Stomach (tissue), 9 donors: ENCODE data around the gene TSPAN15. TPM values are rescaled to one million over a fixed set of nuclear protein-coding genes. Genes with fewer than 3 reads are reported as not detected.

ENCODE experiments used
- DNase-seq, 2 donors: peaks; one replicate each; pipeline versions ENCODE4 v3.0.0 to v3.0.0-alpha.2; 2013 to 2019
- H3K27ac ChIP-seq, 5 donors: fragments of 200-600 bp in 4 of 5; sonication (generic) in 4 of 5; one replicate each; pipeline ENCODE4 v1.5.1; 2013 to 2019; ENCODE audit warnings: mild to moderate bottlenecking in 1 of 5, moderate library complexity in 1 of 5
- H3K27me3 ChIP-seq, 3 donors: fragments of 200-600 bp; sonication (generic); one replicate each; pipeline ENCODE4 v1.5.1; 2017 to 2019; ENCODE audit warnings: mixed run types in 1 of 3
- H3K36me3 ChIP-seq, 4 donors: fragments of 200-600 bp; sonication (generic); 1 replicate in 3 of 4; 2 replicates in 1 of 4; pipeline ENCODE4 v1.5.1; 2016 to 2019
- H3K4me1 ChIP-seq, 4 donors: fragments of 200-600 bp; sonication (generic); one replicate each; pipeline ENCODE4 v1.5.1; 2016 to 2019
- H3K4me3 ChIP-seq, 4 donors: fragments of 200-600 bp; sonication (generic) in 3 of 4; one replicate each; pipeline ENCODE4 v1.5.1; 2016 to 2019; ENCODE audit warnings: mild to moderate bottlenecking in 1 of 4
- H3K9me3 ChIP-seq, 4 donors: fragments of 200-600 bp; sonication (generic); one replicate each; pipeline ENCODE4 v1.5.1; 2016 to 2019
- CTCF ChIP-seq, 7 experiments: fragments of 450-650 bp in 4 of 7; fragments of 200-600 bp in 3 of 7; sonication (generic) in 3 of 7; IDR thresholded peaks; one replicate each; pipeline ENCODE4 v1.5.1; 2016 to 2019; ENCODE audit warnings: antibody characterized with exemption in 7 of 7, control low read depth in 2 of 7, mild to moderate bottlenecking in 1 of 7
- EP300 ChIP-seq: sonication (generic); formaldehyde crosslinking; IDR thresholded peaks from one replicate; pipeline ENCODE4 v1.6.1; 2017; ENCODE audit warnings: antibody characterized with exemption
- POLR2A ChIP-seq, 4 donors: fragments of 450-650 bp; IDR thresholded peaks; one replicate each; pipeline ENCODE4 v1.6.1; 2016; ENCODE audit warnings: antibody characterized with exemption in 4 of 4, control low read depth in 2 of 4, mild to moderate bottlenecking in 1 of 4, moderate library complexity in 1 of 4
- POLR2AphosphoS5 ChIP-seq, 3 donors: sonication (generic); formaldehyde crosslinking; IDR thresholded peaks; one replicate each; pipeline ENCODE4 v1.6.1; 2016; ENCODE audit warnings: antibody characterized with exemption in 3 of 3
- WGBS, 5 donors: extraction: QIAGEN DNeasy Blood & Tissue Kit in 3 of 5; methylation state at CpG; one replicate each; pipeline versions ENCODE4 v1.1.5 to v1.1.7; 2013 to 2018; 5-methylcytosine and 5-hydroxymethylcytosine counted together
- intact Hi-C: fragments of 100-400 bp; cut with DNase I; formaldehyde crosslinking; loops from one replicate; pipeline ENCODE4 v1.15.1; 2023; ENCODE audit warnings: low total_unique reads
- polyA plus RNA-seq, 3 donors: library from polyadenylated mRNA; stranded (reverse); fragments of 200-250 nt; gene quantifications; one replicate each; pipeline ENCODE4 v1.2.3, GENCODE V29; 2013
- total RNA-seq, 5 donors: library from RNA; depleted of rRNA; stranded (reverse); fragments of >200 nt; gene quantifications; one replicate each; pipeline versions ENCODE4 v1.1.0 to v1.2.3, GENCODE V29; 2014 to 2016
- donor health status: healthy with polysubstance abuse.
- donor health status: Bipolar disorder and iron deficiency.
- donor health status: healthy.

Gene TSPAN15
- total and polyA plus RNA-seq, 8 donors: 23.5 to 153 (median 74.5) TPM

DNA sequence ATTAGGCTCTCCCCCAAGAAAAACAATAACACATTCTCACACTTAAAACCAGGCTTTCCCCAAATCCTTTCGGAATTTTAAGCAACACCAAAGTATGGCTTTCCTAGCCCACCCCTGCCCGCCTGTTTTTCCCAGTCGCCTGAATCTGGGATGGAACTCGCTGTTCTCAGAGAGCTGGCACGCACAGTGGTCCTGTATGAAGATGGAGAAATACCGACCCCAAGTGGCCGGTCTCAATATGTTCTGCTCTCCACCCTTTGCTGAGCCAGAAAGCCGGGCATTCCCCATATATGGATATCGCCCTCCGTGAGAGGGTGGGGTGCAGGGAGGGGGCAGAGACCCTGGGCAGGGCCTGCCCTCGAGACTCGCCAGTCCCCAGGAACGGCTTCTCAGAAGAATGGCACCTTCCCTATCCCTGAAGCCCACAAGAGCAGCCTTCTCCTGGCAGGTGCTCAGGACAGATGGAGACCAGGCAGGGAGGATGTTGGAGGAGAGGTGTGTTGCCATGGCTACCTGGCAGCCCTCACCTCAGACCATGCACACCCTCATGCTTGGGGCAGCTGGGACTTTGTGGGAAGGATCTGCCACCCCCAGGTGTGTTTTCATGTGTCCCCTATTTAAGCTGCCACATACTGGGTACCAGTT lies 37.9 kb upstream of the TSPAN15 start:
- intact Hi-C loops: loop anchor here (5.0 kb wide), 1 partner anchor 94 kb away; no protein-coding TSS in a partner anchor
- WGBS, 5 donors: 6 to 13% (median 8%) methylated on average over 13 of the region's 13 CpGs

DNA sequence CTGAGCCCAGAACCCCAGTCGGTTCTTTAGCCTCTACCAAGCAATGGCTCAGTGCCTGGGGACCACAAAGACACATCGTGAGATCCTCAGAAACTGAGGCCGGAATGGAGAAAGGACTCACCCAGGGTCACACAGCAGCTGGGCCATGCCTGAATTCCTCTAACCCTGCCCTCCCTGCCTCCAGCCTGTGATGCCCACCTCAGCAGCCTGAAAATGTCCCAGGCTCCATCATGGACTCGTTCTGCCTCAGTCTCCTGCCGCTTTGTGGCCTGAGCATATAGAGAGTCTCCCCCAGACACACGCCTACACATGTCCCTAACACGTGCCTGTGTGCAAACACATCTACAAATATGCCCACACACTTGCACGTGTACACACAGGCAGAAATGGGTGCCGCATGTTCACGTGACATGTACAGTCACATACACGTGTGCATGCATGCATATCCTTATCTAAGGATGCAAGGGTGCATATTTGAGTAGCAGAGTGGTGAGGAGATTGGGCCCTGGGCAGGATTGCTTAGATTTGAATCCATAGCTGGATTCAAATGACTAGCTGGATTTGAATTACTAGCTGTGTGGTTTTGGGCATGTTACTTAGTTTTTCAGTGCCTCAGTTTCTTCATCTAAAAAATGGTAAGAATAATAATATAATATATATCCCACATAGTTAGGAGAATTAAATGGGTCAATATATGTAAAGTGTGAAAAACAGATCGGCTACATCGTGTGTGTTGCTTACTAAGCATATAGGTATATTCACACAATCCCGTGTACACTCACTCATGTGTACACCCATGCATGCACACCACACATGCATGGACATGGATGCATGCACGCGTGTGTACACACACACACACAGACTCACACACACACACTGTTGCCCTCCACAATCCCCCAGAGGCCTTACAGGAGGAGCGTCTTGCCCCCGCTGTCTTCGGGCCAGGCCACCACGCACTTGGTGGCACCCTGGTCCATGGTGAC lies 36.9 kb upstream of the TSPAN15 start:
- Histone ChIP-seq H3K27me3 (no peaks in the 10 kb centered on the region), H3K9me3 (no peaks in the 10 kb centered on the region), H3K4me3 (peak overlapping the region in 3 of 4 donors; percentile 33 to 41 (median 40)), H3K27ac (peak overlapping the region in 3 of 5 donors; percentile 37 to 95 (median 84)), H3K4me1 (peaks cover 14 to 50% (median 28%) of the 10 kb centered on the region in 4 donors), H3K36me3 (no peaks in the 10 kb centered on the region)
- 82 to 92% (median 89%) methylated on average over 17 to 20 of the region's 20 CpGs for WGBS, 5 donors
- TF ChIP-seq CTCF (IDR thresholded peaks at IDR 0.05): no peak
- no peak for DNase-seq
- intact Hi-C loops: loop anchor here (5.0 kb wide), 1 partner anchor 93 kb away; no protein-coding TSS in a partner anchor

More for the DNA sequence above, 37.9 kb upstream of the TSPAN15 start:
- DNase-seq: peak; percentile 66 to 88
- no peaks in the 10 kb centered on the region for H3K27me3 ChIP-seq
- peak overlapping the region in 4 of 5 donors; percentile 26 to 95 (median 50) for H3K27ac ChIP-seq
- TF ChIP-seq POLR2A (IDR thresholded peaks at IDR 0.05) (no peak), CTCF (IDR thresholded peaks at IDR 0.05) (peak in 5 of 7 experiments; percentile 37 to 55 (median 40)), EP300 (no peak), POLR2AphosphoS5 (IDR thresholded peaks at IDR 0.05) (peak in 1 of 3 donors; percentile 34)
- H3K36me3 ChIP-seq: no peaks in the 10 kb centered on the region
- no peaks in the 10 kb centered on the region for H3K9me3 ChIP-seq
- peaks cover 14 to 48% (median 28%) of the 10 kb centered on the region in 4 donors for H3K4me1 ChIP-seq
- H3K4me3 ChIP-seq: peak overlapping the region in 3 of 4 donors; percentile 17 to 40 (median 33)

DNA sequence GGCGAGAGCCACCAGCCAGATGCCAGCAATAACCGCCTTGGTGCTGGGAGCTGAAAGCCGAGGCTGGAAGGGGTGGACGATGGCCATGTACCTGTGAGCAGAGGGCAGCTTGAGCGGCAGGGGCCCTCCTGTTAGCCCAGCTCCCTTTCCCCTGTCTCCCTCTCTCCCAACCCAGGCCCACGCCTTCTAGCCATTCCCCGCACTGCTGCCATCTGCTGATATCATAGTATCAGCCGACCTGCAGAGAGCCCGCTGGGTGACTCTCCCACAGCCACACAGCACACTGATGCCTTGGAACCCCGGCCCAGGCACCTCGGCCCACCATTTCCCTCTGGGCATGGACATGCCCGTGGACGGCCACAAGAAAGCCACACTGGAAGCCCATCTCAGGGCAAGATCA lies 36.2 kb upstream of the TSPAN15 start:
- Histone ChIP-seq H3K27me3 (no peaks in the 10 kb centered on the region), H3K36me3 (no peaks in the 10 kb centered on the region), H3K9me3 (no peaks in the 10 kb centered on the region), H3K27ac (peak overlapping the region in 3 of 5 donors; percentile 25 to 84 (median 81)), H3K4me3 (peak overlapping the region in 3 of 4 donors; percentile 33 to 41 (median 40)), H3K4me1 (peaks cover 14 to 56% (median 27%) of the 10 kb centered on the region in 4 donors)
- 81 to 88% (median 85%) methylated on average over 11 to 13 of the region's 13 CpGs for WGBS, 5 donors
- intact Hi-C loops: no loop called here
- TF ChIP-seq POLR2A (IDR thresholded peaks at IDR 0.05): no peak
- TF ChIP-seq EP300: no peak
- no peak for TF ChIP-seq CTCF (IDR thresholded peaks at IDR 0.05)
- no peak for TF ChIP-seq POLR2AphosphoS5 (IDR thresholded peaks at IDR 0.05)
- no peak for DNase-seq

DNA sequence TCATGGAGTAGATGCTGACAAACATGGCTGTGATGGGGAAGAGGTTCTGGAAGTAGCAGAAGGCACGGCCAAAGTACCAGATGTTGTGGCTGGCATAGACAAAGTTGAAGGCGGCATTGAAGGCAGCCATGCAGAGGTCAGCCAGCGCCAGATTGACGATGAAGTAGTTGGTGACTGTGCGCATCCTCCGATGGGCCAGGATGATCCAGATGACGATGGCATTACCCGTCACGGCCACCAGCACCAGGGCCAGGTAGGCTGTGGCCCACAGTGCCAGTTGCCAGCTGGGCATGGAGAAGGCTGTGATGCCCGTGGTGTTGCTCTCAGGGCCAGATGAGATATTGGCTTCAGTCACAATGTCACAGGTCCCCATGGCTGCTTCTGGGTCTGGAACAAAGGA lies 35.3 kb upstream of the TSPAN15 start:
- peak overlapping the region in 4 of 5 donors; percentile 26 to 84 (median 74) for H3K27ac ChIP-seq
- intact Hi-C loops: no loop called here
- H3K27me3 ChIP-seq: no peaks in the 10 kb centered on the region
- H3K4me3 ChIP-seq: peak overlapping the region in 3 of 4 donors; percentile 33 to 41 (median 40)
- H3K4me1 ChIP-seq: peaks cover 14 to 56% (median 26%) of the 10 kb centered on the region in 4 donors
- H3K9me3 ChIP-seq: no peaks in the 10 kb centered on the region
- no peaks in the 10 kb centered on the region for H3K36me3 ChIP-seq
- TF ChIP-seq POLR2A (IDR thresholded peaks at IDR 0.05) (no peak), POLR2AphosphoS5 (IDR thresholded peaks at IDR 0.05) (no peak)
- no peak for DNase-seq
- WGBS, 5 donors: 87 to 97% (median 95%) methylated on average over 6 to 10 of the region's 10 CpGs
